ENCODE measurements around the gene PTPN13. TPM values are rescaled to one million over a fixed set of nuclear protein-coding genes. Genes with fewer than 3 reads are reported as not detected.

The PTPN13 gene
- total RNA-seq, 3 donors from 2014 or later (not counting 1 experiment from before 2014, with no cell fraction given): 0.20 to 2.4 (median 0.40) TPM

DNA sequence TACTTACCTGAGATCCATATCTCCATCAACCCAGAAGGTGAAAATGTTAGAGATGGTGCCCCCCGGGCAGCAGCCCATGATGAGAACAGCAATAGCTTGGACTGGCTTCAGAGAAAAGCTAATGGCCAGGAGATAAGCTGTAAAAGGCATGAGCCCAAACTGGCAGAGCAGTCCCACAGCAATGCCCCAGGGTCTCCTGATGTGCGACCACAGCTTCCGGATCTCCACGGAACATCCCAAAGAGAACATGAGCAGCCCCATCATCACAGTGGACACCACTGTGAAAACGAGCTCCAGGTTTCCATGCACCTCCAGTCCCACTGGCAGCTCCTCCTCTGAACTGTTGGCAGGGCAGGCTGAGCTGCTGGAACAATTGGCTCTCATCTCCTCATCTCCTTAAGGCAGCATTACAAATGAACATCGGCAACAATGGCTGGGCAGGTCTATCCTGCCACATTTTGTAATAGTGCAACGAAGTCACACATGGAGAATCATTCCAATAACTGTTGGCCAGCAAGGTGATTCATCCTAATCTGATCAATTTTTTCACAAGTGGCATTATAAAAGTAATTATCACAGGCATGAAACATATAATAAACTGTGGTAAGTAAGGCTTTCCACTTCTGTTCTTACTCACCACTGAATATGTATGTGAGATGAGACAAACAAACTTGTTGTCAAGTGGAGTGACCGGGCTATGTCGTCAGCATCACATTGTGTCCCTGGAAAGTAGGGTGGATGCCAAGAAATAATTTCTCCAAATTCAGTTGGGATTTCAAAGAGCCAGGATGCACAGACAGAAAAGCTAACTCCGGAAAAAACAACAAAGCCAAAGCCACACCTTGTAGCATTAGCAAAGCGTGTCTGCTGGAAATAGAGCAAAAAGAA lies 254.9 kb downstream of the PTPN13 start, which contains the start of gene SLC10A6:
TSS of gene SLC10A6 (minus strand) at position 653 of the 888 bp plus-strand sequence. CDS start at position 384, 269 bp downstream.
- Histone ChIP-seq H3K36me3 (ENCODE audit: control insufficient read depth, insufficient read depth, low read length) (no peaks in the 10 kb centered on the region), H3K4me3 (ENCODE audit: low read length) (no peak within 1 kb of the TSS), H3K9me3 (ENCODE audit: control insufficient read depth, insufficient read depth, low read length) (no peaks in the 10 kb centered on the region), H3K27ac (ENCODE audit: low read length) (no peak within 1 kb of the TSS), H3K4me1 (ENCODE audit: control insufficient read depth, insufficient read depth, low read length) (no peaks in the 10 kb centered on the region), H3K27me3 (ENCODE audit: control insufficient read depth, insufficient read depth, low read length) (no peaks in the 10 kb centered on the region)
- no peak for TF ChIP-seq CTCF (IDR thresholded peaks at IDR 0.05)
- Mint-ChIP-seq H3K27ac (no peak within 1 kb of the TSS), H3K27me3 (ENCODE audit: low read depth in 2 of 2) (peaks cover 0 to 3% of the 10 kb centered on the region in 2 donors), H3K4me1 (no peaks in the 10 kb centered on the region), H3K9me3 (no peaks in the 10 kb centered on the region), H3K4me3 (no peak within 1 kb of the TSS), H3K36me3 (no peaks in the 10 kb centered on the region)
- 88% methylated on average over 11 of the region's 11 CpGs for WGBS (ENCODE audit: insufficient coverage)
- DNase-seq (no peak), ATAC-seq (no peak)
- intact Hi-C loops (cut with micrococcal nuclease): no loop called here

- Histone ChIP-seq H3K27ac (ENCODE audit: low read length) (no peak overlapping the region), H3K9me3 (ENCODE audit: control insufficient read depth, insufficient read depth, low read length) (no peaks in the 10 kb centered on the region), H3K4me1 (ENCODE audit: control insufficient read depth, insufficient read depth, low read length) (no peaks in the 10 kb centered on the region), H3K27me3 (ENCODE audit: control insufficient read depth, insufficient read depth, low read length) (no peaks in the 10 kb centered on the region), H3K36me3 (ENCODE audit: control insufficient read depth, insufficient read depth, low read length) (no peaks in the 10 kb centered on the region), H3K4me3 (ENCODE audit: low read length) (no peak overlapping the region)
- Mint-ChIP-seq H3K4me1 (no peaks in the 10 kb centered on the region), H3K9me3 (no peaks in the 10 kb centered on the region), H3K4me3 (no peak overlapping the region), H3K27ac (no peak overlapping the region), H3K27me3 (ENCODE audit: low read depth in 2 of 2) (no peaks in the 10 kb centered on the region), H3K36me3 (no peaks in the 10 kb centered on the region)
- intact Hi-C loops (cut with micrococcal nuclease): no loop called here
- ATAC-seq (no peak), DNase-seq (no peak)
- no peak for TF ChIP-seq CTCF (IDR thresholded peaks at IDR 0.05)
- WGBS (ENCODE audit: insufficient coverage): 96% methylated on average over 5 of the region's 5 CpGs
Measured at GRCh38 chr4:86853209-86853608, 259.1 kb downstream of the PTPN13 start.

GRCh38 chr4:86855572-86855971 lies 261.5 kb downstream of the PTPN13 start:
- no peak for ATAC-seq
- Histone ChIP-seq H3K27ac (ENCODE audit: low read length) (no peak overlapping the region), H3K4me3 (ENCODE audit: low read length) (no peak overlapping the region), H3K27me3 (ENCODE audit: control insufficient read depth, insufficient read depth, low read length) (no peaks in the 10 kb centered on the region), H3K9me3 (ENCODE audit: control insufficient read depth, insufficient read depth, low read length) (no peaks in the 10 kb centered on the region), H3K36me3 (ENCODE audit: control insufficient read depth, insufficient read depth, low read length) (no peaks in the 10 kb centered on the region), H3K4me1 (ENCODE audit: control insufficient read depth, insufficient read depth, low read length) (no peaks in the 10 kb centered on the region)
- no peak overlapping the region for H3K4me3 Mint-ChIP-seq
- H3K27ac Mint-ChIP-seq: no peak overlapping the region
- H3K4me1 Mint-ChIP-seq: no peaks in the 10 kb centered on the region
- H3K27me3 Mint-ChIP-seq (ENCODE audit: low read depth in 2 of 2): no peaks in the 10 kb centered on the region
- no peak for TF ChIP-seq CTCF (IDR thresholded peaks at IDR 0.05)
- no peaks in the 10 kb centered on the region for H3K36me3 Mint-ChIP-seq
- no peak for DNase-seq
- H3K9me3 Mint-ChIP-seq: no peaks in the 10 kb centered on the region
- intact Hi-C loops (cut with micrococcal nuclease): no loop called here
- 95% methylated on average over 2 of the region's 2 CpGs for WGBS (ENCODE audit: insufficient coverage)

Data from natural killer cell (primary cell).